CD8-positive, alpha-beta memory T cell (primary cell): ENCODE data around the gene LAMB1. TPM values are rescaled to one million over a fixed set of nuclear protein-coding genes. Genes with fewer than 3 reads are reported as not detected.
"Not testable (repeated sequence)": the region's sequence is repeated elsewhere in the genome, so short reads cannot be mapped to it uniquely, and the experiment has no call there.

ENCODE experiments used
- CTCF ChIA-PET: fragments of 350-600 bp; sonication (Branson Sonifier 250); formaldehyde crosslinking; loops from one replicate; lab custom pipeline; 2021; ENCODE audit warnings: antibody characterized with exemption; lab: Charles Lee
- POLR2A ChIA-PET: fragments of 350-600 bp; sonication (Branson Sonifier 250); formaldehyde crosslinking; loops from one replicate; lab custom pipeline; 2021; ENCODE audit warnings: antibody characterized with exemption; lab: Charles Lee
- DNase-seq, 5 donors: peaks; one replicate each; pipeline versions ENCODE4 v3.0.0 to v3.0.0-alpha.2; 2020 to 2022; ENCODE audit warnings: mixed read lengths in 1 of 5
- H3K27ac ChIP-seq: one replicate; pipeline ENCODE4 v1.7.0; 2013; ENCODE audit warnings: low read depth, mild to moderate bottlenecking, low read length, moderate library complexity
- H3K27me3 ChIP-seq: 2 replicates; pipeline ENCODE4 v1.7.0; 2013; ENCODE audit warnings: low read length, mild to moderate bottlenecking; ENCODE audit not compliant: insufficient read depth, poor library complexity, severe bottlenecking
- H3K36me3 ChIP-seq: 2 replicates; pipeline ENCODE4 v1.7.0; 2013; ENCODE audit warnings: mild to moderate bottlenecking, low read length, moderate library complexity; ENCODE audit not compliant: insufficient read depth
- H3K4me1 ChIP-seq: 2 replicates; pipeline ENCODE4 v1.7.0; 2013; ENCODE audit warnings: mild to moderate bottlenecking, low read length, moderate library complexity; ENCODE audit not compliant: insufficient read depth
- H3K4me3 ChIP-seq: 2 replicates; pipeline ENCODE4 v1.7.0; 2013; ENCODE audit warnings: mild to moderate bottlenecking, low read length
- H3K9me3 ChIP-seq: 2 replicates; pipeline ENCODE4 v1.7.0; 2013; ENCODE audit warnings: mild to moderate bottlenecking, low read length
- H3K27ac Mint-ChIP-seq, 8 donors: one replicate each; pipeline ENCODE4 v1.8.0; 2020 to 2021; ENCODE audit warnings: mixed read lengths in 8 of 8, mild to moderate bottlenecking in 6 of 8, inconsistent platforms in 3 of 8, moderate library complexity in 3 of 8
- H3K27me3 Mint-ChIP-seq, 2 donors: one replicate each; pipeline ENCODE4 v1.8.0; 2020 to 2021; ENCODE audit warnings: mixed read lengths in 2 of 2, mild to moderate bottlenecking in 1 of 2, moderate library complexity in 1 of 2
- H3K36me3 Mint-ChIP-seq, 3 donors: one replicate each; pipeline ENCODE4 v1.8.0; 2020 to 2021; ENCODE audit warnings: mixed read lengths in 3 of 3, inconsistent platforms in 1 of 3, mild to moderate bottlenecking in 1 of 3
- H3K4me1 Mint-ChIP-seq, 3 donors: one replicate each; pipeline ENCODE4 v1.8.0; 2020 to 2021; ENCODE audit warnings: mixed read lengths in 3 of 3, inconsistent platforms in 1 of 3, mild to moderate bottlenecking in 1 of 3
- H3K4me3 Mint-ChIP-seq, 7 donors: one replicate each; pipeline ENCODE4 v1.8.0; 2020 to 2021; ENCODE audit warnings: mixed read lengths in 7 of 7, mild to moderate bottlenecking in 6 of 7, moderate library complexity in 4 of 7, inconsistent platforms in 2 of 7
- H3K9me3 Mint-ChIP-seq, 5 donors: one replicate each; pipeline ENCODE4 v1.8.0; 2020 to 2022; ENCODE audit warnings: mixed read lengths in 5 of 5, mild to moderate bottlenecking in 3 of 5, moderate library complexity in 2 of 5, inconsistent platforms in 1 of 5
- polyA plus RNA-seq: library from polyadenylated mRNA; unstranded; fragments of 300-500 nt; fragmentation: Illumina TruSeq; gene quantifications from one replicate; pipeline ENCODE4 v1.2.3, GENCODE V29; 2021
- total RNA-seq, 2 experiments: library from RNA; stranded (reverse); gene quantifications; one replicate each; pipeline ENCODE4 v1.2.3, GENCODE V29; 2021

LAMB1 gene
- total and polyA plus RNA-seq, 3 experiments from 2014 or later: 0.44 TPM; not detected in 2

- Mint-ChIP-seq H3K4me3 (peak overlapping the region; percentile 23 to 100 (median 97)), H3K27ac (peak overlapping the region; percentile 90 to 100 (median 99)), H3K36me3 (peaks cover 4 to 28% (median 6%) of the 10 kb centered on the region in 3 donors), H3K4me1 (peaks cover 38 to 46% (median 43%) of the 10 kb centered on the region in 3 donors), H3K27me3 (peaks cover 8 to 9% of the 10 kb centered on the region in 2 donors), H3K9me3 (no peaks in the 10 kb centered on the region)
- ChIA-PET POLR2A (interaction anchor here (1.8 to 2.3 kb wide), 3 partner anchors 10 to 721 kb away, joined by 4 to 13 read pairs (median 8); partner anchors contain the start of genes CBLL1 and HBP1), CTCF (interaction anchor here (1.6 to 6.4 kb wide), 3 partner anchors 10 to 163 kb away, joined by 3 to 38 read pairs (median 24); partner anchors contain the start of gene CBLL1)
- Histone ChIP-seq H3K36me3 (peaks cover 6% of the 10 kb centered on the region), H3K27me3 (no peaks in the 10 kb centered on the region), H3K4me3 (no peak overlapping the region), H3K27ac (no peak overlapping the region), H3K9me3 (no peaks in the 10 kb centered on the region), H3K4me1 (peaks cover 31% of the 10 kb centered on the region)
- DNase-seq: no peak
These were observed 113.0 kb downstream of the LAMB1 start for GRCh38 chr7:107889992-107890391.

- H3K9me3 ChIP-seq, H3K27ac Mint-ChIP-seq, H3K27ac ChIP-seq, DNase-seq, H3K36me3 Mint-ChIP-seq, H3K27me3 ChIP-seq, POLR2A ChIA-PET, H3K9me3 Mint-ChIP-seq, H3K4me3 ChIP-seq, H3K36me3 ChIP-seq, H3K4me3 Mint-ChIP-seq: not testable (repeated sequence)
- H3K4me1 ChIP-seq: peaks cover 13% of the 10 kb centered on the region
- peaks cover 17 to 24% (median 21%) of the 10 kb centered on the region in 3 donors for H3K4me1 Mint-ChIP-seq
- H3K27me3 Mint-ChIP-seq: peaks cover 13 to 23% of the 10 kb centered on the region in 2 donors
- CTCF ChIA-PET: interaction anchor here (1.1 to 6.4 kb wide), 5 partner anchors 8 to 145 kb away, joined by 3 to 38 read pairs (median 4); partner anchors contain the start of gene CBLL1
These were observed 115.1 kb downstream of the LAMB1 start for GRCh38 chr7:107887827-107888226.

DNA sequence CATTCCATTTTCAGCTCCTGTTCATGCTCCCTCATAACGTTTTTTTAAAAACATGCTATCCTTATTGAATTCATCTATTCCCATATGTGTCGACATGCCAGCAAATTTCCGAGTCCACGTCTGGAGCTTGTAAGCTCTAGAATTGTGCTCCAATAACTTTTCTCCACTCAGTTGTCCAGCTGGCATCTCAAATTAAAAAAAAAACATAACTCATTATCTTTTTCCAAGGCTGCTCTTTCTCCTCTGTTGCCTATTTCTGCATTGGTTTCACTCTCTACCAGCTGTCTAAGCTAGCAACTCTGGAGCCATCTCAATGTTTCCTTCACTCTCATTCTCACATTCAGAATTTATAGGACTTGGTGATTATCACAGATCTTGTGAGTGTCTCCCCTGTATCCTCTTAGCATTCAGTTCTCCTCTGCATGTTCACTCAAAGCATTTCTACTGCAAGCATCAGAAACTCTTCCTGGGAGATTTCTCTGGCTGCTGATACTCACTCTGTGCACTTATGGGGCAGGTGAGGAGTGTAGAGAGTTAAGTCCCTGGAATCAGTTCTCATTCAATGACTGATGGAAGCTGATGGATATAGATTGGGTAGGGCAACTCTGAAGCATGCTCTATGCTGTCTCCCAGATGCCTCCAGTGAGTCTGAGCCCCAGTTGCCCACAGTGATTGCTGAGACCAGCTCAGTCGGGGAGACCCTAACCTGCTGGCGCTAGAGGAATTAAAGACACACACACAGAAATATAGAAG, 118.7 kb downstream of the LAMB1 start:
- peaks cover 2 to 5% (median 5%) of the 10 kb centered on the region in 3 donors for H3K4me1 Mint-ChIP-seq
- Histone ChIP-seq H3K4me1 (no peaks in the 10 kb centered on the region), H3K27ac (no peak overlapping the region), H3K36me3 (no peaks in the 10 kb centered on the region), H3K9me3 (no peaks in the 10 kb centered on the region), H3K27me3 (no peaks in the 10 kb centered on the region), H3K4me3 (no peak overlapping the region)
- no peaks in the 10 kb centered on the region for H3K36me3 Mint-ChIP-seq
- peaks cover 8 to 38% of the 10 kb centered on the region in 2 donors for H3K27me3 Mint-ChIP-seq
- H3K4me3 Mint-ChIP-seq: no peak overlapping the region
- no peak for DNase-seq
- H3K27ac Mint-ChIP-seq: no peak overlapping the region
- H3K9me3 Mint-ChIP-seq: no peaks in the 10 kb centered on the region
- POLR2A ChIA-PET: no interaction called here
- CTCF ChIA-PET: interaction anchor here (1.0 kb wide), 1 partner anchor 141 kb away, joined by 3 read pairs; the partner anchor contains the start of gene CBLL1

- no peak overlapping the region for H3K4me3 Mint-ChIP-seq
- ChIA-PET CTCF (interaction anchor here (13.8 kb wide), 1 partner anchor 139 kb away, joined by 227 read pairs; the partner anchor contains the start of gene CBLL1), POLR2A (no interaction called here)
- H3K9me3 Mint-ChIP-seq: no peaks in the 10 kb centered on the region
- peaks cover 5 to 7% (median 6%) of the 10 kb centered on the region in 3 donors for H3K4me1 Mint-ChIP-seq
- no peaks in the 10 kb centered on the region for H3K36me3 Mint-ChIP-seq
- Histone ChIP-seq H3K27ac (no peak overlapping the region), H3K9me3 (no peaks in the 10 kb centered on the region), H3K36me3 (no peaks in the 10 kb centered on the region), H3K4me3 (no peak overlapping the region), H3K27me3 (no peaks in the 10 kb centered on the region), H3K4me1 (no peaks in the 10 kb centered on the region)
- H3K27me3 Mint-ChIP-seq: peaks cover 8 to 38% of the 10 kb centered on the region in 2 donors
- no peak overlapping the region for H3K27ac Mint-ChIP-seq
- no peak for DNase-seq
These were observed 120.2 kb downstream of the LAMB1 start for GRCh38 chr7:107882766-107883165.

- Mint-ChIP-seq H3K36me3 (no peaks in the 10 kb centered on the region), H3K4me3 (no peak overlapping the region), H3K9me3 (no peaks in the 10 kb centered on the region), H3K27ac (no peak overlapping the region), H3K4me1 (peaks cover 8 to 19% (median 10%) of the 10 kb centered on the region in 3 donors), H3K27me3 (peaks cover 4 to 30% of the 10 kb centered on the region in 2 donors)
- no peak overlapping the region for H3K4me3 ChIP-seq
- no peak overlapping the region for H3K27ac ChIP-seq
- CTCF ChIA-PET: interaction anchor here (0.8 to 13.8 kb wide), 14 partner anchors 9 to 733 kb away, joined by 3 to 227 read pairs (median 4); partner anchors contain the start of genes CBLL1, COG5 and DUS4L
- no peaks in the 10 kb centered on the region for H3K27me3 ChIP-seq
- peak in 4 of 5 donors; percentile 19 to 50 (median 32) for DNase-seq
- no peaks in the 10 kb centered on the region for H3K36me3 ChIP-seq
- H3K4me1 ChIP-seq: peaks cover 4% of the 10 kb centered on the region
- no peaks in the 10 kb centered on the region for H3K9me3 ChIP-seq
- POLR2A ChIA-PET: interaction anchor here (1.1 to 3.6 kb wide), 2 partner anchors 11 to 136 kb away, joined by 4 to 11 read pairs; partner anchors contain the start of genes CBLL1 and DLD
These were observed 123.4 kb downstream of the LAMB1 start for GRCh38 chr7:107879400-107880035.

DNA sequence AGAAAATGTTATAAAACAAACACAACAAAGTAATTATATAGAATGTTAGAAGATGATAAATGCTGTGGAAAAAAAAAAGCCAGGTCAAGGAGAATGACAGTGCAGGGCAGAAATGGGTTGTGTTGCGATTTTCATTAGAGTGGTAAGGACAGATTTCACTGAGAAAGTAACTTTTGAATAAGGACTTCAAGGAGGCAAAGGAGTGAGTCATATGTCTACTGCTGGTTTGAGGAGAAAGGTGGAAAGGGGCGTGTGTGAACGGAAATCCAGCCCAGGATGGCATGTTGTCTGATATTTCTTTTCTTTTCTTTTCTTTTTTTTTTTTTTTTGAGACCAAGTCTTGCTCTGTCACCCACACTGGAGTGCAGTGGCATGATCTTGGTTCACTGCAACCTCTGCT, 124.3 kb downstream of the LAMB1 start:
- CTCF ChIA-PET: interaction anchor here (0.8 to 13.8 kb wide), 12 partner anchors 8 to 421 kb away, joined by 3 to 227 read pairs (median 4); partner anchors contain the start of gene CBLL1
- DNase-seq: no peak
- peak overlapping the region in 1 of 8 donors; percentile 20 for H3K27ac Mint-ChIP-seq
- POLR2A ChIA-PET: interaction anchor here (3.6 kb wide), 1 partner anchor 135 kb away, joined by 11 read pairs; the partner anchor contains the start of gene CBLL1
- no peak overlapping the region for H3K4me3 ChIP-seq
- no peak overlapping the region for H3K4me3 Mint-ChIP-seq
- H3K27ac ChIP-seq: no peak overlapping the region
- H3K27me3 ChIP-seq: no peaks in the 10 kb centered on the region
- peaks cover 0 to 22% of the 10 kb centered on the region in 2 donors for H3K27me3 Mint-ChIP-seq
- H3K36me3 ChIP-seq: no peaks in the 10 kb centered on the region
- H3K9me3 ChIP-seq: no peaks in the 10 kb centered on the region
- peaks cover 11 to 27% (median 17%) of the 10 kb centered on the region in 3 donors for H3K4me1 Mint-ChIP-seq
- H3K9me3 Mint-ChIP-seq: no peaks in the 10 kb centered on the region
- no peaks in the 10 kb centered on the region for H3K36me3 Mint-ChIP-seq
- H3K4me1 ChIP-seq: peaks cover 4% of the 10 kb centered on the region

- Mint-ChIP-seq H3K27me3 (peaks cover 0 to 18% of the 10 kb centered on the region in 2 donors), H3K4me3 (no peak overlapping the region), H3K4me1 (peaks cover 12 to 31% (median 17%) of the 10 kb centered on the region in 3 donors), H3K36me3 (no peaks in the 10 kb centered on the region), H3K9me3 (no peaks in the 10 kb centered on the region), H3K27ac (no peak overlapping the region)
- DNase-seq: no peak
- no peaks in the 10 kb centered on the region for H3K36me3 ChIP-seq
- no peak overlapping the region for H3K27ac ChIP-seq
- no peaks in the 10 kb centered on the region for H3K27me3 ChIP-seq
- peaks cover 4% of the 10 kb centered on the region for H3K4me1 ChIP-seq
- H3K9me3 ChIP-seq: no peaks in the 10 kb centered on the region
- no peak overlapping the region for H3K4me3 ChIP-seq
- POLR2A ChIA-PET: interaction anchor here (3.6 kb wide), 1 partner anchor 134 kb away, joined by 11 read pairs; the partner anchor contains the start of gene CBLL1
- CTCF ChIA-PET: interaction anchor here (1.1 to 13.8 kb wide), 4 partner anchors 9 to 152 kb away, joined by 3 to 227 read pairs (median 8); partner anchors contain the start of gene CBLL1
These were observed 125.1 kb downstream of the LAMB1 start for GRCh38 chr7:107877731-107878382.
